IMR-90 (cell line): ENCODE measurements around the gene ITIH4. TPM values are rescaled to one million over a fixed set of nuclear protein-coding genes. Genes with fewer than 3 reads are reported as not detected.

ENCODE experiments used
- ATAC-seq: fragments of 200-7000 bp; cut with Tn5 transposase; 2 replicates; pipeline ENCODE4 v1.9.1; 2020; ENCODE audit warnings: low read depth, mild to moderate bottlenecking, moderate library complexity
- BruUV-seq: library from RNA; stranded (reverse); fragments of 400-500 nt; replicated peaks from 2 replicates; lab custom pipeline; 2021; lab: Mats Ljungman, UMichigan
- CTCF ChIA-PET: fragments of 300-600 bp; formaldehyde crosslinking; extraction: SDS; loops from one replicate; lab custom pipeline; 2021; ENCODE audit warnings: antibody characterized with exemption; lab: Yijun Ruan, JAX
- POLR2A ChIA-PET: fragments of 300-600 bp; sonication (Branson Sonifier 250); formaldehyde crosslinking; loops from one replicate; lab custom pipeline; 2022; ENCODE audit warnings: antibody characterized with exemption; ENCODE audit not compliant: unreplicated experiment; lab: Charles Lee
- DNase-seq: peaks from one replicate; pipeline ENCODE4 v3.0.0; 2013
- H2AFZ ChIP-seq: replicated peaks from 2 replicates; pipeline ENCODE3; 2013; ENCODE audit warnings: low read length, mild to moderate bottlenecking; ENCODE audit not compliant: poor library complexity
- H2AK5ac ChIP-seq: 2 replicates; pipeline ENCODE4 v1.6.1; 2013; ENCODE audit warnings: low read depth, low read length, inconsistent platforms
- H2AK9ac ChIP-seq: replicated peaks from 2 replicates; pipeline ENCODE3; 2013; ENCODE audit warnings: mild to moderate bottlenecking, low read depth, low read length, moderate library complexity; ENCODE audit not compliant: poor library complexity
- H2BK120ac ChIP-seq: 2 replicates; pipeline ENCODE4 v1.6.1; 2013; ENCODE audit warnings: low read depth, low read length, inconsistent platforms
- H2BK15ac ChIP-seq: 3 replicates; pipeline ENCODE4 v1.6.1; 2013; ENCODE audit warnings: low read depth, low read length, inconsistent platforms
- H2BK20ac ChIP-seq: 2 replicates; pipeline ENCODE4 v1.6.1; 2013; ENCODE audit warnings: low read depth, mild to moderate bottlenecking, inconsistent platforms, low read length, moderate library complexity
- H2BK5ac ChIP-seq: 2 replicates; pipeline ENCODE4 v1.6.1; 2013; ENCODE audit warnings: mild to moderate bottlenecking, low read depth, low read length, inconsistent platforms; ENCODE audit not compliant: poor library complexity, severe bottlenecking
- H3K14ac ChIP-seq: replicated peaks from 2 replicates; pipeline ENCODE4 v1.6.1; 2013; ENCODE audit warnings: low read depth, low read length, inconsistent platforms
- H3K18ac ChIP-seq: 2 replicates; pipeline ENCODE4 v1.6.1; 2013; ENCODE audit warnings: low read depth, low read length, control low read depth
- H3K23ac ChIP-seq: 2 replicates; pipeline ENCODE4 v1.6.1; 2013; ENCODE audit warnings: low read depth, low read length, inconsistent platforms
- H3K27ac ChIP-seq: 2 replicates; pipeline ENCODE4 v1.5.1; 2013; ENCODE audit warnings: mild to moderate bottlenecking, control low read depth, low read length; ENCODE audit not compliant: insufficient read depth
- H3K27me3 ChIP-seq: 2 replicates; pipeline ENCODE4 v1.6.1; 2013; ENCODE audit warnings: low read length; ENCODE audit not compliant: control insufficient read depth, insufficient read depth
- H3K36me3 ChIP-seq: 2 replicates; pipeline ENCODE4 v1.6.1; 2013; ENCODE audit warnings: low read length, mixed read lengths; ENCODE audit not compliant: control insufficient read depth, insufficient read depth
- H3K4ac ChIP-seq: 2 replicates; pipeline ENCODE4 v1.6.1; 2013; ENCODE audit warnings: low read depth, low read length, inconsistent platforms
- H3K4me1 ChIP-seq: 2 replicates; pipeline ENCODE4 v1.6.1; 2013; ENCODE audit warnings: low read length, mixed read lengths; ENCODE audit not compliant: control insufficient read depth, insufficient read depth
- H3K4me2 ChIP-seq: 2 replicates; pipeline ENCODE4 v1.6.1; 2013; ENCODE audit warnings: low read depth, mild to moderate bottlenecking, control low read depth, low read length, moderate library complexity
- H3K4me3 ChIP-seq: 2 replicates; pipeline ENCODE4 v1.5.1; 2013; ENCODE audit warnings: low read depth, mild to moderate bottlenecking, control low read depth, low read length, moderate library complexity; ENCODE audit not compliant: insufficient read depth
- H3K56ac ChIP-seq: 2 replicates; pipeline ENCODE4 v1.6.1; 2013; ENCODE audit warnings: low read length, inconsistent platforms; ENCODE audit not compliant: insufficient read depth; ENCODE audit errors: extremely low read depth
- H3K79me1 ChIP-seq, 2 experiments: 2 replicates each; pipeline ENCODE4 v1.6.1; 2013; ENCODE audit warnings: low read length in 2 of 2, inconsistent platforms in 1 of 2, low read depth in 1 of 2
- H3K9ac ChIP-seq: 2 replicates; pipeline ENCODE4 v1.6.1; 2013; ENCODE audit warnings: low read depth, low read length, control low read depth
- H3K9me1 ChIP-seq: 2 replicates; pipeline ENCODE4 v1.6.1; 2013; ENCODE audit warnings: low read length, inconsistent platforms; ENCODE audit not compliant: insufficient read depth
- H3K9me3 ChIP-seq: 2 replicates; pipeline ENCODE4 v1.6.1; 2013; ENCODE audit warnings: low read length; ENCODE audit not compliant: control insufficient read depth, insufficient read depth
- H4K20me1 ChIP-seq: 2 replicates; pipeline ENCODE4 v1.6.1; 2013; ENCODE audit warnings: low read length, inconsistent platforms; ENCODE audit not compliant: insufficient read depth
- H4K5ac ChIP-seq: 2 replicates; pipeline ENCODE4 v1.6.1; 2013; ENCODE audit warnings: mild to moderate bottlenecking, low read depth, low read length, control low read depth
- H4K8ac ChIP-seq, 2 experiments: 2 replicates each; pipeline ENCODE4 v1.6.1; 2013; ENCODE audit warnings: low read depth in 2 of 2, low read length in 2 of 2, control low read depth in 1 of 2, inconsistent platforms in 1 of 2
- H4K91ac ChIP-seq: 2 replicates; pipeline ENCODE4 v1.6.1; 2013; ENCODE audit warnings: low read depth, low read length, inconsistent platforms; ENCODE audit not compliant: insufficient read depth
- BHLHE40 ChIP-seq: fragments of 150-350 bp; IDR thresholded peaks from 2 replicates; pipeline ENCODE4 v1.6.1; 2016; ENCODE audit warnings: mild to moderate bottlenecking, low read depth, low read length
- CEBPB ChIP-seq: IDR thresholded peaks from 2 replicates; pipeline ENCODE4 v1.6.1; 2012; ENCODE audit warnings: low read depth, low read length, improper control_type of control experiment
- CHD1 ChIP-seq: IDR thresholded peaks from 2 replicates; pipeline ENCODE4 v1.6.1; 2012; ENCODE audit warnings: low read depth, low read length, improper control_type of control experiment
- MAFK ChIP-seq: IDR thresholded peaks from 2 replicates; pipeline ENCODE4 v1.6.1; 2012; ENCODE audit warnings: low read depth, low read length, improper control_type of control experiment
- MAZ ChIP-seq: IDR thresholded peaks from 2 replicates; pipeline ENCODE4 v1.6.1; 2012; ENCODE audit warnings: low read depth, mild to moderate bottlenecking, low read length, improper control_type of control experiment, moderate library complexity, borderline replicate concordance
- NFE2L2 ChIP-seq: fragments of 150-350 bp; IDR thresholded peaks from 2 replicates; pipeline ENCODE4 v1.6.1; 2016; ENCODE audit warnings: low read depth, mild to moderate bottlenecking, low read length
- POLR2A ChIP-seq: IDR thresholded peaks from 2 replicates; pipeline ENCODE4 v1.6.1; 2012; ENCODE audit warnings: mild to moderate bottlenecking, low read depth, low read length
- RAD21 ChIP-seq: IDR thresholded peaks from 2 replicates; pipeline ENCODE4 v1.6.1; 2012; ENCODE audit warnings: low read length, improper control_type of control experiment
- RCOR1 ChIP-seq: IDR thresholded peaks from 2 replicates; pipeline ENCODE4 v1.6.1; 2012; ENCODE audit warnings: mild to moderate bottlenecking, low read length, improper control_type of control experiment; ENCODE audit not compliant: insufficient replicate concordance
- RFX5 ChIP-seq: IDR thresholded peaks from 2 replicates; pipeline ENCODE4 v1.8.0; 2012; ENCODE audit warnings: low read depth, mild to moderate bottlenecking, low read length, moderate library complexity
- SMC3 ChIP-seq: fragments of 150-350 bp; IDR thresholded peaks from 2 replicates; pipeline ENCODE4 v1.6.1; 2016; ENCODE audit warnings: low read depth, mild to moderate bottlenecking, antibody characterized with exemption, low read length, moderate library complexity
- WGBS, 2 experiments: methylation state at CpG; one replicate each; pipeline versions ENCODE4 v1.1.5 to v1.1.7; 2013; ENCODE audit warnings: missing lambda C conversion rate in 2 of 2; ENCODE audit not compliant: insufficient read length in 1 of 2; ENCODE audit errors: extremely low coverage in 2 of 2; 5-methylcytosine and 5-hydroxymethylcytosine counted together
- dilution Hi-C: fragments of 300-500 bp; cut with HindIII; formaldehyde crosslinking; loops from one replicate; pipeline ENCODE4 v1.14.3; 2018; ENCODE audit warnings: low sequenced_read_pairs; ENCODE audit not compliant: unreplicated experiment
- in situ Hi-C: fragments of 300-500 bp; cut with MboI; formaldehyde crosslinking; loops from 3 replicates; pipeline ENCODE4 v1.14.3; 2019; ENCODE audit warnings: low sequenced_read_pairs, inconsistent platforms, mixed read lengths
- intact Hi-C: fragments of 100-400 bp; cut with micrococcal nuclease; formaldehyde crosslinking; loops from 2 replicates; pipeline ENCODE4 v1.10.0; 2022
- polyA plus RNA-seq, 3 experiments: library from polyadenylated mRNA; depleted of rRNA; stranded (reverse); fragments of >200 nt; gene quantifications; 2 replicates each; pipeline ENCODE4 v1.2.3, GENCODE V29; 2012; ENCODE audit warnings: low replicate concordance in 1 of 3
- total RNA-seq: library from RNA; depleted of rRNA; stranded (reverse); fragments of >200 nt; gene quantifications from 2 replicates; pipeline ENCODE4 v1.2.3, GENCODE V29; 2012
- TF ChIP-seq, protein P1 (sequence below): conservative IDR thresholded peaks from 2 replicates; pipeline ENCODE4 v1.5.1; 2012; ENCODE audit warnings: mild to moderate bottlenecking, low read depth, low read length, improper control_type of control experiment
- TF ChIP-seq, protein P2 (sequence below): fragments of 150-350 bp; IDR thresholded peaks from 2 replicates; pipeline ENCODE4 v1.6.1; 2017; ENCODE audit warnings: mild to moderate bottlenecking, antibody characterized with exemption, low read length, low read depth

The ITIH4 gene
- total and polyA plus RNA-seq, 2 of the 4 experiments (the other 2 are of a cell fraction): 0.26 to 0.36 TPM

- no peak for TF ChIP-seq MAFK
Observed at GRCh38 chr3:52774901-52775864, 55.3 kb downstream of the ITIH4 start (continued).

DNA sequence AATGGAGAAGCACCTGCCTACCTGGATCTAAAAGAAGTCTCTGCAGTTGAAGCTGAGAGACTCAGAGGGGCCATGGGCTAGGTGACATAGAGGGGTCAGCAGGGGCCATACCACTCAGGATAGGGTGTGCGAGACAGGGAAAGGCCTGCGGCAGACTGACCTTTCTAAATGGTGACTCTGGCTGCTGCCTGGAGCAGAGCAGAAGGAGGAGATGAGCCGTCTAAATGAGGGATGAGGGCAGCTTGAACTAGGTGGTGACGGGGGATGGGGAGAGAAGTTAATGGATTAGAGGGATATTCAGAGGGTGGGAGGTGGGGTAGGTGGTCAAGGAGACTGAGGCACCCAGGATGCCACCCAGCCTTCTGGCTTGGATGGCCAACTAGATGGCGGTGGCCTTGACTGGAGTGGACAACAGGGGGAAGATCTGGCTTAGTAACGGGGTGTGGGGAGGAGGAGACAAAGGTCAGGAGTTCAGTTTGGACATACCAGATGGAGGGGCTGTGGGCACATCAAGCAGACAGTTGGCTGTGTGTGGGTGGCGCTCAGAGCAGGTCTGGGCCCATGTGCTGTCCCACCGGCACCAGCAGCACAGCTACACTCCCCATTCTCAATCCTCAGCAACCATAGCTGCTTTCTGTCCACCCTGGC lies 56.3 kb downstream of the ITIH4 start:
- Histone ChIP-seq H2BK20ac (no peak overlapping the region), H3K56ac (no peak overlapping the region), H3K9me3 (no peaks in the 10 kb centered on the region), H3K14ac (no peak overlapping the region), H2BK120ac (no peak overlapping the region), H4K8ac (no peak overlapping the region), H2AFZ (peak overlapping the region; percentile 23), H3K9me1 (peaks cover 7% of the 10 kb centered on the region), H2AK5ac (no peak overlapping the region), H3K9ac (no peak overlapping the region), H2AK9ac (no peak overlapping the region), H2BK5ac (no peak overlapping the region), H3K23ac (no peak overlapping the region), H3K79me1 (peaks cover 13 to 19% of the 10 kb centered on the region in 2 experiments), H4K20me1 (no peaks in the 10 kb centered on the region), H3K18ac (no peak overlapping the region), H3K4me1 (no peaks in the 10 kb centered on the region), H4K91ac (no peak overlapping the region), H3K4me2 (no peak overlapping the region), H3K4ac (no peak overlapping the region), H3K27ac (no peak overlapping the region), H3K27me3 (peaks cover 12% of the 10 kb centered on the region; the same call in 1 of the 2 replicates), H4K5ac (no peak overlapping the region), H3K4me3 (no peak overlapping the region), H3K36me3 (no peaks in the 10 kb centered on the region), H2BK15ac (no peak overlapping the region)
- intact Hi-C loops: no loop called here
- POLR2A ChIA-PET: no interaction called here
- DNase-seq (no peak), ATAC-seq (no peak)
- CTCF ChIA-PET: no interaction called here
- BruUV-seq: no TSS peak
- in situ Hi-C loops: no loop called here
- 50% methylated on average over 4 of the region's 8 CpGs; no CpG with 5 or more reads in 1 of the 2 experiments for WGBS, 2 experiments
- dilution Hi-C loops: no loop called here
- TF ChIP-seq CHD1: no peak
- TF ChIP-seq RCOR1: no peak
- TF ChIP-seq NFE2L2: no peak
- no peak for TF ChIP-seq RFX5
- TF ChIP-seq, protein P1, sequence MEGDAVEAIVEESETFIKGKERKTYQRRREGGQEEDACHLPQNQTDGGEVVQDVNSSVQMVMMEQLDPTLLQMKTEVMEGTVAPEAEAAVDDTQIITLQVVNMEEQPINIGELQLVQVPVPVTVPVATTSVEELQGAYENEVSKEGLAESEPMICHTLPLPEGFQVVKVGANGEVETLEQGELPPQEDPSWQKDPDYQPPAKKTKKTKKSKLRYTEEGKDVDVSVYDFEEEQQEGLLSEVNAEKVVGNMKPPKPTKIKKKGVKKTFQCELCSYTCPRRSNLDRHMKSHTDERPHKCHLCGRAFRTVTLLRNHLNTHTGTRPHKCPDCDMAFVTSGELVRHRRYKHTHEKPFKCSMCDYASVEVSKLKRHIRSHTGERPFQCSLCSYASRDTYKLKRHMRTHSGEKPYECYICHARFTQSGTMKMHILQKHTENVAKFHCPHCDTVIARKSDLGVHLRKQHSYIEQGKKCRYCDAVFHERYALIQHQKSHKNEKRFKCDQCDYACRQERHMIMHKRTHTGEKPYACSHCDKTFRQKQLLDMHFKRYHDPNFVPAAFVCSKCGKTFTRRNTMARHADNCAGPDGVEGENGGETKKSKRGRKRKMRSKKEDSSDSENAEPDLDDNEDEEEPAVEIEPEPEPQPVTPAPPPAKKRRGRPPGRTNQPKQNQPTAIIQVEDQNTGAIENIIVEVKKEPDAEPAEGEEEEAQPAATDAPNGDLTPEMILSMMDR: no peak
- TF ChIP-seq SMC3: no peak
- TF ChIP-seq MAFK: no peak
- TF ChIP-seq BHLHE40: no peak
- TF ChIP-seq, protein P2, sequence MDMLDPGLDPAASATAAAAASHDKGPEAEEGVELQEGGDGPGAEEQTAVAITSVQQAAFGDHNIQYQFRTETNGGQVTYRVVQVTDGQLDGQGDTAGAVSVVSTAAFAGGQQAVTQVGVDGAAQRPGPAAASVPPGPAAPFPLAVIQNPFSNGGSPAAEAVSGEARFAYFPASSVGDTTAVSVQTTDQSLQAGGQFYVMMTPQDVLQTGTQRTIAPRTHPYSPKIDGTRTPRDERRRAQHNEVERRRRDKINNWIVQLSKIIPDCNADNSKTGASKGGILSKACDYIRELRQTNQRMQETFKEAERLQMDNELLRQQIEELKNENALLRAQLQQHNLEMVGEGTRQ: no peak
- no peak for TF ChIP-seq MAZ
- no peak for TF ChIP-seq CEBPB
- no peak for TF ChIP-seq RAD21
- no peak for TF ChIP-seq POLR2A
